ENCODE measurements around the gene TBXAS1.

DNA sequence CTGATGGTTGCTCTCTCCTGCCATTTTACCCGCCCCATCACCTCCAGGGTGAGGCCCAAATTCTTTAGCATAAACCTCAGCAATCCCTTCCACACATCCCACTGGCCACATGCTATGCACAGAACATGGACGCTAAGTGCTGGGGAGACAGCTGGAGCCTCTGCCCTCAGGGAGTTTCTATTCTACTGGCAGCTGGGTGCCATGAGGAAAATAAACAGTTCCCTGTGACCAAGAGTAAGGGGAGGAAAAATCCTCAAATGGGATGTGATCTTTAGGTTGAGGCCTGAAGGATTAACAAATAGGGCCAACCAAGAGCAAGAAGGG is 232.5 kb downstream of the TBXAS1 start:
- no peak for TF ChIP-seq POLR2AphosphoS5 (IDR thresholded peaks at IDR 0.05)
- TF ChIP-seq, protein P1, sequence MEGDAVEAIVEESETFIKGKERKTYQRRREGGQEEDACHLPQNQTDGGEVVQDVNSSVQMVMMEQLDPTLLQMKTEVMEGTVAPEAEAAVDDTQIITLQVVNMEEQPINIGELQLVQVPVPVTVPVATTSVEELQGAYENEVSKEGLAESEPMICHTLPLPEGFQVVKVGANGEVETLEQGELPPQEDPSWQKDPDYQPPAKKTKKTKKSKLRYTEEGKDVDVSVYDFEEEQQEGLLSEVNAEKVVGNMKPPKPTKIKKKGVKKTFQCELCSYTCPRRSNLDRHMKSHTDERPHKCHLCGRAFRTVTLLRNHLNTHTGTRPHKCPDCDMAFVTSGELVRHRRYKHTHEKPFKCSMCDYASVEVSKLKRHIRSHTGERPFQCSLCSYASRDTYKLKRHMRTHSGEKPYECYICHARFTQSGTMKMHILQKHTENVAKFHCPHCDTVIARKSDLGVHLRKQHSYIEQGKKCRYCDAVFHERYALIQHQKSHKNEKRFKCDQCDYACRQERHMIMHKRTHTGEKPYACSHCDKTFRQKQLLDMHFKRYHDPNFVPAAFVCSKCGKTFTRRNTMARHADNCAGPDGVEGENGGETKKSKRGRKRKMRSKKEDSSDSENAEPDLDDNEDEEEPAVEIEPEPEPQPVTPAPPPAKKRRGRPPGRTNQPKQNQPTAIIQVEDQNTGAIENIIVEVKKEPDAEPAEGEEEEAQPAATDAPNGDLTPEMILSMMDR (IDR thresholded peaks at IDR 0.05), result no peak
- no peak for TF ChIP-seq POLR2A (IDR thresholded peaks at IDR 0.05)
- no peak for TF ChIP-seq EP300 (IDR thresholded peaks at IDR 0.05; ENCODE audit: low read depth)

Data from transverse colon (tissue), 4 donors.